ENCODE data around the gene NR2F1. TPM values are rescaled to one million over a fixed set of nuclear protein-coding genes. Genes with fewer than 3 reads are reported as not detected.

NR2F1 gene
- total and polyA plus RNA-seq, 2 donors (not counting 1 experiment from before 2014, with no cell fraction given), result 64.4 to 90.8 TPM

DNA sequence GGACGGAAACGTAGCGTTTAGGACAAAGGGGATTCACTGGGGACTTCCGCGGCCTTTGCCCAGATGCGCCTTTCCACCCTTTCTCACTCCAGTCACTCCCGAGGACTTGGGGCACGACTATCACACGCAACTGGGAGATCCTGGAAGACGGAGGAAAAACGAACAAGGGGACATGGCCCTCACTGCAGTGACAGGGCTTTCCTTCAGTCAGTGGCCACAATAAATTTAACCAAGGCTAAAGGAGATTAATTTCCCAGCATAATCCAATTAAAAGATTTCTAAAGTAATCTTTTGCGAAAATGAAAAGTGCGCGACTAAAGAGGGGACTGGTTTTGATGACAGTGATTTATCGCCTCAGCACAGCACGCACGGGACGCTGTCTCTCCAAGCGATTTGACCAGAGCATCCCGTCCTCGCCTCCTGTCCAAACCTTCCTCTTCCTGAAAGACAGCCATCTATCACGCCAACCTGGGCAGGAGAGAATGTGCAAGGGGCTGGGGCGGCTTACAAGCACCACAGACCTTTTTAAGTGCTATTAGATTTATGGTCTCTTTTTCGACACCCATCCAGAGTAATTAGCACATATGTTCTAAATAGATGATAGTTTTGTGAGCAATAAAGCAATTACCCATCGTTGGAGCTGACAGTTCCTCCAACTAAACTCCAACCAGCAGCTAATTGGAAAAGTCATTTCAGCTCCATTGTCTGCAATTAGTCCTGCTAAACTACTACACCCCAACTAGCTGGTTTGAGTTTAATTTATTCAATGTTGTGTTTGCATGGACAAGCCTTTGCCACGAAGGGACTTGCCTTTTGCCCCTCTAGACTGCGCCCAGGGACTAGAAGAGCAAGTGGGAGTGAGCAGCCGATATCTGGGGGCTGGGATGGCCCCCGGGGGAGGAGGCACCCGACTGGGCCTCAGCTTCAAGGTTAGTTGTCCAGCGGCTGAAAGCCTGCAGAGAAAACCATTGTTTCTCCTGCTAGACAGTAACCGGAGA lies 9.4 kb upstream of the NR2F1 start:
- Histone ChIP-seq H3K36me3 (ENCODE audit: control insufficient read depth, insufficient read depth, low read length) (peaks cover 2% of the 10 kb centered on the region), H3K9ac (ENCODE audit: insufficient read depth, low read length) (peak overlapping the region; percentile 32), H3K79me2 (ENCODE audit: control insufficient read depth, insufficient read depth, low read length) (peaks cover 95% of the 10 kb centered on the region), H3K27me3 (ENCODE audit: control insufficient read depth, insufficient read depth, low read length) (no peaks in the 10 kb centered on the region), H3K4me2 (ENCODE audit: extremely low read depth, insufficient read depth, low read length) (peak overlapping the region; percentile 96), H4K20me1 (ENCODE audit: control insufficient read depth, extremely low read depth, insufficient read depth, low read length) (no peaks in the 10 kb centered on the region), H2AFZ (ENCODE audit: low read length) (peak overlapping the region; percentile 7), H3K9me3 (ENCODE audit: control insufficient read depth, insufficient read depth, low read depth, low read length) (no peaks in the 10 kb centered on the region), H3K4me3 (replicated peaks in 1 of 4; ENCODE audit: control extremely low read depth in 1 of 4, insufficient read depth in 1 of 4, low read depth in 3 of 4, low read length in 4 of 4) (peak overlapping the region; percentile 12 to 42 (median 13)), H3K27ac (ENCODE audit: insufficient read depth, low read length) (peak overlapping the region; percentile 64), H3K4me1 (ENCODE audit: control insufficient read depth, extremely low read depth, insufficient read depth, low read length) (peaks cover 23% of the 10 kb centered on the region)
- TF ChIP-seq, protein P1, sequence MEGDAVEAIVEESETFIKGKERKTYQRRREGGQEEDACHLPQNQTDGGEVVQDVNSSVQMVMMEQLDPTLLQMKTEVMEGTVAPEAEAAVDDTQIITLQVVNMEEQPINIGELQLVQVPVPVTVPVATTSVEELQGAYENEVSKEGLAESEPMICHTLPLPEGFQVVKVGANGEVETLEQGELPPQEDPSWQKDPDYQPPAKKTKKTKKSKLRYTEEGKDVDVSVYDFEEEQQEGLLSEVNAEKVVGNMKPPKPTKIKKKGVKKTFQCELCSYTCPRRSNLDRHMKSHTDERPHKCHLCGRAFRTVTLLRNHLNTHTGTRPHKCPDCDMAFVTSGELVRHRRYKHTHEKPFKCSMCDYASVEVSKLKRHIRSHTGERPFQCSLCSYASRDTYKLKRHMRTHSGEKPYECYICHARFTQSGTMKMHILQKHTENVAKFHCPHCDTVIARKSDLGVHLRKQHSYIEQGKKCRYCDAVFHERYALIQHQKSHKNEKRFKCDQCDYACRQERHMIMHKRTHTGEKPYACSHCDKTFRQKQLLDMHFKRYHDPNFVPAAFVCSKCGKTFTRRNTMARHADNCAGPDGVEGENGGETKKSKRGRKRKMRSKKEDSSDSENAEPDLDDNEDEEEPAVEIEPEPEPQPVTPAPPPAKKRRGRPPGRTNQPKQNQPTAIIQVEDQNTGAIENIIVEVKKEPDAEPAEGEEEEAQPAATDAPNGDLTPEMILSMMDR (conservative IDR thresholded peaks at IDR 0.05 in 1 of 2, IDR thresholded peaks at IDR 0.05 in 1 of 2; ENCODE audit: low read depth in 1 of 2, low read length in 2 of 2), result no peak
- no peak for TF ChIP-seq EZH2 (IDR thresholded peaks at IDR 0.05; ENCODE audit: low read length, missing control alignments)
- no peak for DNase-seq (ENCODE audit: low read depth in 2 of 2)

DNA sequence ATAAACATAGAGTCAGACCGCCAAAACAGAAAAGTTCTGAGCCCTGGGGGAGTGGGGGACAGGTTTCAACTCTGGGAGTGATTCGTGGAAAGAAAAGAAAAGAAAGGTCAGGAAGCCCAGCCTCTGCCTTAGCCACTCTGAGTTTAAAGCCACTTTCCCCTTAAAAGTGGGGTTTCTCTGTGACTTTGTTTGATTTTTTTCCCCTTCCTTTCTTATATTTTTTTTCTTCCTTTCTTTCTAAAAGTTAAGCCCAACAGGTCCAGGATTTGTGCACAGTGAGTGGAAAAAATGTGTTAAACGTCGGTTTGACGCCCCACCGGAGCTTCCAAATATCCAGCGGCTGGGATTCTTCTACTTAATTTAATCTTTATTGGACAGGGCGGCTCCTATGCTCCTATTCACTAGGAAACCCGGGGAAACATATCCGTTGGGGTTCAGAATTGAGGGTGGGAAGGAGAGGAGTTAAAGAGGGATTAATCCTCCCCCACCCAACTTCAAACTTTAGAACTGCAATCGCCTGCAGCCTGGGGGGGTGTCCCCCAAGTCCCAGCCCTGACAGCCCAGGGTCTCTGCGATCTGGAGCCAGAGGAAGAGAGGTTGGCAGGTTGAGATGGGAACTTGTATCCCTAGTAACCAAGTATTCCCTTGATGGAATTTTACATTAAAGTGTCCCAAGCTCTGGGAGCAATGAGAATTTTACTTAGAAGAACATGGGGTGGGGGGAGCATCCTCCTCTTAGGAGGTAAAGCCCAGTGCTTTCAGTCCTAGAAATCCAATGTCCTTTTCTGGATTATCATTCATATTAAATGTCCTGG lies 8.3 kb upstream of the NR2F1 start:
- H3K9me3 ChIP-seq (ENCODE audit: control insufficient read depth, insufficient read depth, low read depth, low read length), result no peaks in the 10 kb centered on the region
- H4K20me1 ChIP-seq (ENCODE audit: control insufficient read depth, extremely low read depth, insufficient read depth, low read length), result no peaks in the 10 kb centered on the region
- peaks cover 25% of the 10 kb centered on the region for H3K4me1 ChIP-seq (ENCODE audit: control insufficient read depth, extremely low read depth, insufficient read depth, low read length)
- TF ChIP-seq, protein P1 (conservative IDR thresholded peaks at IDR 0.05 in 1 of 2, IDR thresholded peaks at IDR 0.05 in 1 of 2; ENCODE audit: low read depth in 1 of 2, low read length in 2 of 2), result no peak
- TF ChIP-seq EZH2 (IDR thresholded peaks at IDR 0.05; ENCODE audit: low read length, missing control alignments), result no peak
- H3K27me3 ChIP-seq (ENCODE audit: control insufficient read depth, insufficient read depth, low read length), result no peaks in the 10 kb centered on the region
- peak overlapping the region; percentile 96 for H3K4me2 ChIP-seq (ENCODE audit: extremely low read depth, insufficient read depth, low read length)
- H2AFZ ChIP-seq (ENCODE audit: low read length), result no peak overlapping the region
- H3K36me3 ChIP-seq (ENCODE audit: control insufficient read depth, insufficient read depth, low read length), result peaks cover 2% of the 10 kb centered on the region
- peak overlapping the region; percentile 64 for H3K27ac ChIP-seq (ENCODE audit: insufficient read depth, low read length)
- peak overlapping the region; percentile 33 for H3K9ac ChIP-seq (ENCODE audit: insufficient read depth, low read length)
- no peak for DNase-seq (ENCODE audit: low read depth in 2 of 2)
- H3K79me2 ChIP-seq (ENCODE audit: control insufficient read depth, insufficient read depth, low read length), result peaks cover 95% of the 10 kb centered on the region
- H3K4me3 ChIP-seq (replicated peaks in 1 of 4; ENCODE audit: control extremely low read depth in 1 of 4, insufficient read depth in 1 of 4, low read depth in 3 of 4, low read length in 4 of 4), result peak overlapping the region in 3 of 4 experiments; percentile 39 to 41 (median 40)

Data from fibroblast of lung (primary cell).